GM21447 (cell line): ENCODE measurements around the gene IHH.

ENCODE experiments used
- ATAC-seq: cut with Tn5 transposase; IDR thresholded peaks from one replicate; pipeline ENCODE4 v1.9.1; 2021; ENCODE audit not compliant: unreplicated experiment

The IHH gene

DNA sequence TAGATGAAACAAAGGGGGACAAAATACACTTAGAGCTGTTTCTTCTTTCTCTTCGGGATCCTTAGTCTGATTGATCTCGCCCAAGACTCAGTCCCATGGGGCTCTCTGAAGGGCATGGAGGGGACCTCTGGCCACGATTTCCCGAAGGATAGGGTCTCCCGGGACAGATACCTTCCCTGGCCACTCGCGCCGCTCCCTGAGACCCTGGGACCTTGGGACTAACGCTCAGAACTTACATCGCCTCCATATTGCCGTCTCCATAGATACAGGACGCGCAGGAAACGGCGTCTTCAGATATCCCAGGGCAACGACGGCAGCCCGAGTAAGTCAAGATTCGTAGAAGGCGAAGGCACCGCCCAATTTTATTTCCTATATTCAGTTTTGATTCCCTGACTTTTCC is 19.5 kb downstream of the IHH start, which contains the start of gene CFAP65:
Gene CFAP65, minus strand, starts transcription at position 265 of the 400 bp plus-strand sequence. CDS start 2,468 bp downstream, outside the sequence.
- no peak for ATAC-seq

DNA sequence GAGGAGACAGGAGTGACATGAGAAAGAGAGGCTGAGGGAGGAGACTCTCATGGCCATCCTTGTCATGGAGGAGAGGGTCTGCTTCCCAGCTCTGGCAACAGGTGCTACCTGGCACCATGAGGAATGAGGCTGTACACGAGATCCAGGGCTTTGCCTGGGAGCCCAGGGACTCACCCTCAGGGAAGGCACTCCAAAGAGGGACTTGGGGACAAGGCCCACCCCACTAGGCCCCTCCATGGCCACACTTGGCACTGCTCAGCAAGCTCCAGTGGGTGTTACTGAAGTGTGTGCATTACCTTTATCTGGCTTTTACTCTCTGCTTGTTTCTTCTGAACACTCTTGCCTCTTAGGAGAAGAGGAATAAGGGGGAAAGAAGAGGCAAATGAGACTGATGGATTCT is 22.1 kb downstream of the IHH start:
- no peak for ATAC-seq

DNA sequence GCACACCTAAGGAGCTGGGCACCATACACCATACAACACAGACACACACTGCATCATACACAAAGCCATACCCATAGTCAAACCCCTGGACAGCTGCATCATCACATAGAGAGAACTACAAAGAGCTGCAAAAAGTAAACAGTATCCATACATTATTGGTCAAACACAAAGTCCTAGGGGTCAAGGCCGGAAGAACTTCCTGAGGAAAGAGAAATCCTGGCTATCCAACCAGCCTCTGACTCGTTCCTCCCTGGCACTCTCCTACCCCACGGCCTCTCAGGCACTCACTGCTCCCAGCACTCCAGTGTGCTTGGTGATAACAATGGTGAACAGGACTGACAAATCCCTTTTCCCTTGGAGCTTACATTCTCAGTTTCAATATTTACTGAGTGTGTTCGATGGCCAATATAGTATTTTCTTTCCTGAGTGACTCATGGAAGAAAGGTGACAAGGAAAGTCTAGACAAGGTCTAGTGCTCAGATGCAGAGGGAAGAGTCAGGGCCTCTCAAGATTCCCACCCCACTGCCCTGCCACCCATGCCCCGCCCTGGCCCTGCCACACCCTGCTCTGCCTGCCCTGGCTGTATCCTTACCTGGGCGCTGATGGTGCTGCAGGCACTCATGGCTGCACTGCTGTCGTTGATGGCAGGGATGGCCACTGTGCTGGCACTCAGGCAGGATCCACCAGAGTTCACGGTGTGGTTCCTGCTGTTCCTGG is 22.8 kb downstream of the IHH start:
- ATAC-seq, result no peak

DNA sequence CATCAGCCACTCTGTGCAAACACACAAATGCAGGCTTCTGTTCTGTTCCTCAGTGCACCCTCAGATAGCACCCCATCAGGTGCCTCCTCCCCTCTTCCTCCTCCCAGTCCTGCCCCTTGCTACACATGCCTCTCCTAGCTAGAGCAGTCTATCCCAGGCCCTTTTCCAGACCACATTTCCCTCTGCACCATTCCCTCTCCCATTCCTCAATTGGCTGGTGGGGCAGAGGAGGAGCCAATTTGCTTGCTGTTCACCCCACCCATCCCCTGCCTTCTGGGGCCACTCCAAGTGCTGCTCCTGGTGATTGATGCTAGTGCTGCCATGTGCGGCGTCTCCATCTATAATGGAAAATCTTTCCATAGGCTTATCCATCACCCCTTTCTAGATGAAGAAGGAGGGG is 24.8 kb downstream of the IHH start:
- no peak for ATAC-seq

DNA sequence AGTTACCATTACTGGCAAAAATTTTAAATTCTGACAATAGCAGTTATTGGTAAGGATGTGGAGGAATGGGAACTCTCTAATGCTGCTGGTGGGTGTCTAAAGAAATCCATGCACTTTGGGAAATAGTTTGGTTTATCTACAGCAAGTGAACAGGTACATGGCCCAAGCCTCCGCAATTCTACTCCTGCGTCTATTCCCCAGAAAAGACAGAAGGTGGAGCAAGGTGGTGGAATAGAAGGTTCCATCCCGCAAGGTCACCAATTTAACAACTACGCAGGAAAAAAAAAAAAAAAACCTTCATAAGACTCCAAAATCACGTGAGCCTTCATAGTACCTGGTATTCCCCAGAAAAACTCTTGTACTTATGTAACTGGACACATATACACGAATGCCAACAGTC is 25.9 kb downstream of the IHH start:
- no peak for ATAC-seq

DNA sequence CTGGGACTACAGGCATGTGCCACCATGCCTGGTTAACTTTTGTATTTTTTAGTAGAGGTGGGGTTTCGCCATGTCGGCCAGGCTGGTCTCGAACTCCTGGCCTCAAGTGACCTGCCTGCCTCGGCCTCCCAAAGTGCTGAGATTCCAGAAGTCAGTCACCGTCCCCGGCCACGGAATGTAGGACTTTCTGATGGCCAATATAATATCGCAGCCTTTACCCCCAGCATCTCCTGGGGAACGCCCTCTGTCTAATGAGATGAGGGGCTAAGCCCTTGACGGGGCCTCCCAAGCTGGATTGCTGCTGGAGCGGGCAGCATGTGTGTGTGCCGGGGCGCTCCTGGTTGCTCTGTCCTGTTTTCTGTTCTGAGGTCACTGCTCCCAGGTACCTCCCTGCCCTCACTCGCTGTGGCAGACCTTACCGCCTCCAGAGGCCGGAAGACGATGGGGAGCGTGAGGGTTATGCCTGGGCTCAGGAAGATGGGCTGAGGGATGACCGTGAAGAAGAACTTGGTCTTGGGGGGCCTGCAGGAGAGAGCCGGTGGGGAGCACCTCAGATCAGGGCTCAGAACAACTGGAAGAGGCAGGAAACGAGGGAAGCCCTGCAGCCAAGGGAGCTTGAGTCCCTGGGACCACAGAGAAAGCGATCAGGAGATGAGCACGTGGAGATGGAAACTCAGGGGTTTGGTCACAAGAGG is 28.5 kb downstream of the IHH start:
- no peak for ATAC-seq

DNA sequence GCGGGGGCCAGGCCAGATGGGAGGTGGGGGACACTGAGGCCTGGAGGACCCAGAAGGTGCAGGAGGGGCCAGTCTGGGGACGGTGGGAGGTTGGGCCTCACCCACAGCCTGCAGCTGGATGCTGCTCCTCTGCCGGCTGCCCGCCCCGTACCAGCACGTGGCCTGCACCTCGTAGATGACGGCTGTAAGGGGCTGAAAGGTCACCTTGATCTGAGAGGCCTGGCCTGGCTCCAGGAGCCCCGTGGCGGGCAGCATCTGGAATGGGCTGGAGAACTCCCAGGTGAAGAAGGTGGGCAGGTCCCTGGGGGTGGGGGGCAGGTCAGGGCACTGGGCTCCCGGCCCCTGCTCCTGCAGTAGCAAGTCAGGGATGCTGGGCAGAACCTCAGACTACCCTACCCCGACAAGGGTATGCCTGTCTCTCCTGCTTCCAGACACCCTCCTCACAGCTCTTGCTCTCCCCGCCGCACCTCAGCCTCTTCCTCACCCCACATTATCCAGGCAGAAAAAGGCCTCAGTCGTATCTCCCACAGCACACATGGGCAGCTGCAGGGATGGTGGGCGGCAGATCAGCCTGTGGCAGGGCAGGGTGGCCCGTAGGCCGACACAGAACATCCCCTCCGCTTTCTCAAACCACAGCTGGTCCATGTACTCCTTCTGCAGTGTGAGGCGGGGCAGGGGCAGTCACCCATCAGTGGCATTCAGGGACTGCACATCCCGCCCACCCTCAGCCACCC is 29.5 kb downstream of the IHH start:
- ATAC-seq, result no peak

DNA sequence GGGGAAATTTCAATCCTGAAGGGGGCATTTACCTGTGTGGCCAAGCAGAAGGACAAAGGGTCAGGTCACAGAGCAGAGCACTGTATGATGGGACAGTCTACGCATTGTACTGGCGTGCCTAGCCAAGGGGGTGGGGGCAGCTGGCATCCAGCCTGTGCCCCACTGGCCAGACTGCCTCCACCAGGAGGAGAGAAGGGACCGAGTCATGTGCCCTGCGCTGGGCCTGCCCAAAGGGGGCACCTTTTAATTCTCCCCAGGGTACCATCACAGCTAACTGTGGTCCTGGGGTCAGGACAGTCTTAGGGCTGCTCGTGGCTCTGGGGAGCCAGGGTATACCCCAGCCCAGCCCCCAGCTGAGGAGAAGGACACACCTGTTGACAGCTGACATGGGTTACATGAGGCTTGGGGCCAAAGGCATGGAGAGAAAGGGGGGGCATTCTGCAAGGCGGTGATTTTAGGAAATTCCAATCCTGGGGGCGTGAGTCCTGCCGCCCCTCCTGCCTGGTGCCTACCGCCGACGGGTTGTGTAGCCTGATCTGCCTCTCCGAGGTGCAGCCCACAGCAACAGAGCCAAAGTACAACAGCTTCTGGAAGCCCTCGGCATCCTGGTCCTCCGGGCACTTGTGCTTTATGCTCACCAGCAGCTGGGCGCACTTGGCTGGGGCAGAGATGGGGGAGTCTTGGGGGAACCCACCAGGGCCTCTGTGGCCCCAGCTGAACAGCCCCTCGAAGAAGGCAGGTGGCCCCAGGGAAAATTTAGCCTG is 30.4 kb downstream of the IHH start:
- no peak for ATAC-seq

DNA sequence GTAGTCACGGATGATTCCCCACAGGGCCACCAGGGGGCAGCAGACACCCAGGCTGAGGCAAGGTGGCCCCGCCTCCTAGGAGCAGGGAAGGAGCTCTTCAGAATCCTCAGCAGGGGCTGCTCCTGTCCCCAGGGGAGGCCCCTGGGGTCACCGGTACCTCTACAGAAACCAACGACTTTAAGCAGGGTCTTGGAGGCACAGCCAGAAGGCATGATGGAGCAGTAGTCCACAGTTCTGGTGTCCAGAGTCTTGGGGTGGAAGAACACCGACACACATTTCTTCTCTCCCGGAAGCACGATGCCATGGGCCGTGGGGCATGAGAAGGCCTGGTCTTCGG is 30.9 kb downstream of the IHH start:
- ATAC-seq, result no peak

DNA sequence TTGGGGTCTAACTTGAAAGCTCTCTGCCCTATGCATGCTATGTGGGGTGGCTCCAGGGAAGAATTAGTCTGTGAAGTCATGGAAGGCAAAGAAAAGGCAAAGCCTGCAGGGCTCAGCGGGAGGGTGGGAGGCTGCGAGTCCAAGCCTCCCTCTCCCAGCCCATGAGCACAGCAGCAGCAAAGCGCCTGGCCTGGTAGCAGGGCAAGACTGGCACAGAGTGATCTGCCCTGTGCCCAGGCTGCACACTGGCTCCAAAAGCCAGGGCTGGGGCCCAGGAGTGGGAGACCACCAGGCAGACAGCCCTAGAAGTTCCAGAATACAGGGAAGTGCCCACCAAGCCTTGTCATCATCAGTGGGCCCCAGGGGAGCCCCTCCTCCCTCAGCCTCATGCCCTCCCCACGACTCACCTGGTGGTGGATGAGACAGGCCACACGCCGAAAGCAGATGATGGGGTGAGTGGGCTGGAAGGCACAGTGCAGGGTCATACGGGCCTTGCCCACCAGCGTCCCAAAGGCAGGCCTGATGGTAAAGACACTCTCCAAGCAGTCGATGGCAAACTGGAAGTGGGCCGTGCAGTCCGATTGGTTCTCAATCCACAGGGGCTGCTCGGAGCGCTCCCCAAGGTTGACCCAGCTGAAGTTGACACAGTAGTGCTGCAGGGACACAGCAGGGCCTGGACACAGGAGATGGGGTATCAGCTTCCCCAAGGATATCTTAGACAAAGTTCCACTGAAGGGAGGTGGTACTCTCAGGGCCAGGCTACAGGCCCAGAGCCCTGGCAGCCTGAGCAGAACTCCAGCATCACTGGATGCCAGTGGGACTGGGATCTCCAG is 31.5 kb downstream of the IHH start:
- no peak for ATAC-seq

DNA sequence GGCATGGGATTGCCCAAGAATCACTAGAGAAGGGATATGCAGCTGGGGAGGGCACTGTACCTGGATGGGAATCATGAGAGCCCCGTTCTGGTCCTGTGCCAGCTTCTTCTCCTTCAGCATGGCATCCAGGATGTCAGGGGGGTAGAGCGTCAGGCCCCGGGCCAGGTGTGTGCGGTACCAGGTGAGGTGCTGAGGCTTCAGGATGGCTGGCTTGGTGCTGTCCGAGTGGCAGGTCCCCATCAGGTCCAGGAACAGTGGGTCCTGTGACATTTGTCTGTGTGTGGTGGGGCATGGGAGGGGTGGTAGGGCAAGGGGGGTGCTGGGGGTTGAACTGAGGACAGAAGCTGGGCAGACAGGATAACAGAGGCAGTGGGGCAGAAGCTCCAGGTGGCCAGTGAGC is 32.6 kb downstream of the IHH start:
- ATAC-seq, result no peak

DNA sequence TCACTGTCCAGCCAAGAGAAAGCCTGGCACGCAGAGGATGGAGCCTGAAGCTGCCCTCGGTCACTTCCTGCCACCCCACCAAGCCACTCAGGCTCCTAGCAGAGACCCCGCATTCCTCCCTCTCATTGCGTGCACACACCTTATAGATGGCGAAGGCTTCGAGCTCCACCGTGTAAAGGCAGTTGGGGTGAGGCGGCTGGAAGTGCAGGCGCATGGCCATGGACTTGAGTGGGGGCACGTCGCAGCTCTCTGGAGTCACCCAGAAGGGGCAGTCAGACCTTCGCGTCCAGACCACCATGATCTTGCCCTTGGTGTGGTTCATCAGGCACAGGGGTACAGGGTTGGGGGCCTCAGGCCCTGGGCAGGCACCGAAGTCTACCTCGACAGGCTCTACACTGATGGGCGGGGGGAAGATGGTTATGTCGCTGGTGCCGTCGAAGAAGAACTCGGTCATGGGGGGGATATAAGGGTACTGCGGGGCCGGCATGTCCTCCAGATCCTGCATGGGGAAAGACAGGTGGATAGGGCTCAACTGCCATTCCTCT is 33.1 kb downstream of the IHH start:
- ATAC-seq, result no peak

DNA sequence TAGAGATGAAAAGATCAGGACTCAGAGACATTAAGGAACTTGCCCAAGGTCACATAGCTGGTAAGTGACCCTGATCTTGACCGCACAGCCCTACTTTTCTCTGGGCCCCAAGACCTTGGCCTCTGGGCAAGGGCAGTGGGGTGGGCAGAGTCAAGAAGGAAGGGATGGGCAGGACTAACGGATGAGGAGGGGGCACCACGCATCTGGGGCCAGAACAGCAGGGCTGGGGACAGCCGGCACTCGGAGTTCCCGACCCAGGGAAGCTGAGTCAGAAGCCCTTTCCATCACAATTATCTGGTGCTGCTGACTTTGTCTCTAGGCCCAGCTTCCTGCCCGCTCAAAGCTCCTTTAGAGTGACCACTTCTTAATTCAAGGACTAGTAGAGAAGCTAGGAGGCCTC is 33.8 kb downstream of the IHH start:
- ATAC-seq, result no peak

DNA sequence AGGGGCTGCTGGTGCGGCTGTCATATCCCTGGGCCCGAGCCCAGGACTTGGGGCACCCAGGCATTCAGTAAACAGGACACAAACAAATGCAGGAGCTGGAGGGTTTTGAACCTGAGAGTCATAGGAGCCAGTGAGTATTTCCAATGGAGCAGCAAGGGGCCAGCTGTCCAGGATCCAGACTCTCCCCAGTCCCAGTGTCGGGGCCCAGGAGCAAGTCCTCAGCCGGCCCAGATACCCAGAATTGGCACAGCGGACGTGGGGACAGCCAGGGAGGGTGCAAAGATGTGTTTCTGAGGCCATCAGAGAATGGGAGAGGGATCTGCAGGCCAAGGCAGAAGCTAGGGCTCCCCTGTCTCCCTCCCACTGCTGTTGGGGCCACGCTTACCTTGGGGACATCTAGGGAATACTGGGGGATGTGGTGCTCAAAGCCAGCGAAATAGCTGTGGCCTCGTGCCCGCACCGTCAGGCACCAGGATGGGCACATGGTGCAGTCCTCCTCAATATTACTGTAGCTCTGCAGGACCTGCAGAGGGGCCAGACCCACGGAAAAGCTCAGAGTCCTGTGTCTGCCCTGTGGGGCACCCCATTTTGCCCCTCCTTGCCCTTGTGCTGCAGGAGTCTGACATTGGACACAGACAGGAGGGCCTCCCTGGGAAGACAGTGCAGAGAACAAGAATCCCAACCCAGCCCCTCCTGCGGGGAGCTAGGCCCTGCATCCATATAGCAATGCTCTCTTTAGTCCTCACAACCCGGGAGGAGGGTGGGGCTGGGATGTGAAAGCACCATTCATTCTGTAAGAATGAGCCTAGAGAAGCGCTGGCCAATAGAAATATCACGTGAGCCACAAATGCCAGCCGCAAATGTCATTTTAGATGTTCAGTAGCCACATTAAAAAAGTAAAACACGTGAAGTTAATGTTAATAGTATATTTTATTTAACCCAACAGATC is 34.8 kb downstream of the IHH start:
- no peak for ATAC-seq

DNA sequence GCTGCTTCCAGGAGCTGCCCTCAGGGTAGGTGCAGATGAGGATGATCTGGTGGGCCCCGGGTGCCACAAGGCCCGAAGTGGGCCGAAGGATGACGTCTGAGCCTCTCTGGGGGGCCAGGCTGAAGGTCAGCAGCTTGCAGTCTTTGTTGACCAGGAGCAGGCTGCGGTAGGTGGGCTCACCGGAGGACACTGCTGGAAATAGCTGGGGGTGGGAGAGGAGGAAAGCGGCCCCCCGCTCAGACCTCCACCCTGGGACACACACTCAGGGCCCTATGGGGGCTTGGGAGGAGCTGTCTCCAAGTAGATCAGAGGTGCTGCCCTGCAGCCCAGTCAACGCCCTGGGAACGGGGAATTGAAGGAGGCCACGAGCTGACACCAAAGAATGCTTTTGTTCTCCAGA is 36.7 kb downstream of the IHH start:
- no peak for ATAC-seq

DNA sequence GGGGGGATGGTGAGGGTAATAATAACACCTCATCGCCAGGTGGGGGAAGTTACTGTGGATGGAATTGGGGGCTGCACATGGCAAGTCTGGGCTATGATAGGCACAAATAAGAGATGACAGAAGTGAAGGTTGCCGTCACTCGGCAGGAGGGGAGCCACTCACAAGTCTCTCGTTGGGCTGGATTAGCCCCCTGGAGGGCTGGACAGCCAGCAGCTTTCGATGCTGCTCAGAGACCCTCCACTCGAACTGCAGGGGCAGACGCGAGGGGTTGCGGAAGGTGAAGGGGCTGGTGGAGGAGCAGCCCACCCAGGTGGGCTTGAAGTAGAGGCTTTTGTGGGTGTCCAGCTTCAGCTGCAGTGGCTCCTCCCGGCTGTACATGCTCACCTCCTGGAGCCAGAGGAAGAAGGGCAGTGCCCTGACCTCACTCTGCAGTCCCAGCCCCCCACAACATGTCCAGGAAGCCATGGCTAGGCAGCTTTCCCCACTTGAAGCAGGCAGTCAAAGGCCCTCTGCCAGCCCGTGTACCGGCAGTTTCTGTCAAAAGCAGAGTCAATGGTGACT is 37.6 kb downstream of the IHH start:
- no peak for ATAC-seq

DNA sequence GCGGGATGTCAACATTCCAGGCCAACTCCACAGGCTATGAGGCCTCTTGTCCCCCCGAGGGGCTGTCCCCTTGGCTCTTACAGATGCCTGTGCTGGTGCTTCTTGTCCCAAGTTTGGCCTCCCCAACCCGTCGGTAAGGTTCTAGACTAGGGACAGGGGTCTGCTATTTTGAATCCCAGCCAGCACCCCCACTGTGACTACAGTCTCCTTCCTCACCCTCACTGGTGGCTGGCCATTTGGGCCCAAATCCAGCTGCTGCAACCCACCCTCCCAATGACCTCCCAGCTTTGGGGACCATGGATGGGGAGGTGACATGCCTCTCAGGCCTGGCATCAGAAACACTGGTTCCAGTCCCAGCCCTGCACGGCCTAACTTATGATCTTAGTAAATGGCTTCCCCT is 38.1 kb downstream of the IHH start:
- ATAC-seq, result no peak

DNA sequence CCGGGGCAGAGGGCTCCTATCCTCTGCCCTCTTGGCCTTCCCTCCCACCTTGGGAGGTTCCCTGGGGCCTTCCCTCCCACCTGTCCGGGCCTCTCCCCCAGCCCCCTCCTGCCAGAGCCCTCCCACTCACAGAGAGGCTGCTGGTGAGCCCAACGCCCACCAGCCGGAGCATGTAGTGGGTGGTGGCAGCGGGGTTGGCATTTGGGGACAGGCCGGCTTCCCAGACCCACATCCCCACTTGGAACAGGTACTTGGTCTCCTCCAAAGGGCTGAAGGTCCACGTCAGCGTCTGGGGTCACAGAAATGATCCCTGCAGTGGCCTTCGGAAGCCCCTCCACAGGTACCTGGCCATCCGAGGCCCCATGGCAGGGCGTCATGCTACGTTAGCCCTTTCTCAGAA is 38.7 kb downstream of the IHH start:
- no peak for ATAC-seq

DNA sequence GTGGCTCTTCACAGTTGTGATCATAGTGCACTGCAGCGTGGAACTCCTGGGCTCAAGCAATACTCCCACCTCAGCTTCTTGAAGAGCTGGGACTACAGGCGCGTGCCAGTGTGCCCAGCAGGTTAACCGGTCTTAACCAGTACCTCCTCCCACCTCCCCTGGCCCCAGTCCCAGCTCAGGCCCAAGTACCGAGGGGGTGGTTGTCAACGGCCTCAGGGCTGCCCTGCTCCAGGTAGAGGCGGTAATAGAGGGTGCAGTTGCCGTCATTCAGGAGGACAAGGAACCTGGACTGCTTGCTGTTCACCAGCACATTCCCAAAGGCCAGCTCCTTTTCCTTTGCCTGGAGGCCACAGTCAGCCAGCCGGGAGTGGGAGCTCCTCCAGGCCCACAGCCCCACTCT is 39.1 kb downstream of the IHH start:
- no peak for ATAC-seq
